ENCODE data around the gene SSR2.
"Not testable (repeated sequence)": the region's sequence is repeated elsewhere in the genome, so short reads cannot be mapped to it uniquely, and the experiment has no call there.

The SSR2 gene

GRCh38 chr1:156048663-156049258, 28.0 kb upstream of the SSR2 start:
- no peak for DNase-seq

- no peak for DNase-seq
Measured at GRCh38 chr1:156045076-156045475, 24.3 kb upstream of the SSR2 start.

GRCh38 chr1:156042828-156043227, 22.1 kb upstream of the SSR2 start:
- DNase-seq = no peak

- not testable (repeated sequence) for DNase-seq
Measured at GRCh38 chr1:156034991-156035390, 14.2 kb upstream of the SSR2 start.

GRCh38 chr1:156033011-156033410, 12.3 kb upstream of the SSR2 start:
- DNase-seq = no peak

- DNase-seq = no peak
Measured at GRCh38 chr1:156026588-156026987, 5.8 kb upstream of the SSR2 start.

- DNase-seq = peak in 14 of 56 donors; percentile 0 to 41 (median 8)
Measured at GRCh38 chr1:156025876-156026275, 5.1 kb upstream of the SSR2 start.

GRCh38 chr1:156024801-156025200, 4.0 kb upstream of the SSR2 start:
- DNase-seq = no peak

GRCh38 chr1:156021954-156022353, 1.2 kb upstream of the SSR2 start:
- no peak for DNase-seq

GRCh38 chr1:156021093-156021428, 310 bp upstream of the SSR2 start:
- DNase-seq = no peak

GRCh38 chr1:156019946-156020292, 832 bp downstream of the SSR2 start:
- DNase-seq = no peak

GRCh38 chr1:156014829-156015228, 5.9 kb downstream of the SSR2 start:
- no peak for DNase-seq

GRCh38 chr1:156012051-156012817, 8.5 kb downstream of the SSR2 start:
- DNase-seq = no peak

GRCh38 chr1:156009404-156009803, 11.3 kb downstream of the SSR2 start:
- no peak for DNase-seq

- no peak for DNase-seq
Measured at GRCh38 chr1:156006666-156007376, 13.9 kb downstream of the SSR2 start.

GRCh38 chr1:156004843-156005584, 15.7 kb downstream of the SSR2 start:
- no peak for DNase-seq

- no peak for DNase-seq
Measured at GRCh38 chr1:156003923-156004188, 16.9 kb downstream of the SSR2 start.

- DNase-seq = no peak
Measured at GRCh38 chr1:156002188-156002911, 18.4 kb downstream of the SSR2 start.

GRCh38 chr1:156001662-156002171, 19.0 kb downstream of the SSR2 start:
- no peak for DNase-seq

- DNase-seq = no peak
Measured at GRCh38 chr1:156001021-156001661, 19.6 kb downstream of the SSR2 start.

GRCh38 chr1:155999964-156000363, 20.8 kb downstream of the SSR2 start:
- no peak for DNase-seq
